ENCODE results near the gene FDXR.
"Not testable (repeated sequence)": the region's sequence is repeated elsewhere in the genome, so short reads cannot be mapped to it uniquely, and the experiment has no call there.

FDXR gene

GRCh38 chr17:74871356-74872076 is 1.3 kb downstream of the FDXR start:
- DNase-seq (ENCODE audit: low spot score in 2 of 2) (no peak), ATAC-seq (ENCODE audit: low read depth) (no peak)
- H3K4me3 Mint-ChIP-seq, result peak overlapping the region; percentile 92
- no peaks in the 10 kb centered on the region for H3K9me3 Mint-ChIP-seq
- H3K27ac Mint-ChIP-seq, result no peak overlapping the region
- H3K27me3 Mint-ChIP-seq, result no peaks in the 10 kb centered on the region
- no peaks in the 10 kb centered on the region for H3K36me3 Mint-ChIP-seq
- peaks cover 16% of the 10 kb centered on the region for H3K4me1 Mint-ChIP-seq

- peaks cover 16% of the 10 kb centered on the region for H3K4me1 Mint-ChIP-seq
- DNase-seq (ENCODE audit: low spot score in 2 of 2) (no peak), ATAC-seq (ENCODE audit: low read depth) (no peak)
These were observed 2.3 kb downstream of the FDXR start for GRCh38 chr17:74870512-74870911.

GRCh38 chr17:74870028-74870427 is 2.8 kb downstream of the FDXR start:
- not testable (repeated sequence) for ATAC-seq (ENCODE audit: low read depth)

More at GRCh38 chr17:74870512-74870911, 2.3 kb downstream of the FDXR start:
- no peaks in the 10 kb centered on the region for H3K36me3 Mint-ChIP-seq
- no peaks in the 10 kb centered on the region for H3K9me3 Mint-ChIP-seq
- H3K27ac Mint-ChIP-seq, result no peak overlapping the region
- no peak overlapping the region for H3K4me3 Mint-ChIP-seq
- H3K27me3 Mint-ChIP-seq, result no peaks in the 10 kb centered on the region

GRCh38 chr17:74868908-74869255 is 3.9 kb downstream of the FDXR start:
- Mint-ChIP-seq H3K36me3 (no peaks in the 10 kb centered on the region), H3K4me1 (peaks cover 14% of the 10 kb centered on the region), H3K9me3 (no peaks in the 10 kb centered on the region), H3K27ac (no peak overlapping the region), H3K27me3 (no peaks in the 10 kb centered on the region), H3K4me3 (no peak overlapping the region)
- no peak for ATAC-seq (ENCODE audit: low read depth)
- no peak for DNase-seq (ENCODE audit: low spot score in 2 of 2)

More at GRCh38 chr17:74870028-74870427, 2.8 kb downstream of the FDXR start:
- H3K4me1 Mint-ChIP-seq, result peaks cover 16% of the 10 kb centered on the region
- H3K36me3 Mint-ChIP-seq; H3K9me3 Mint-ChIP-seq; H3K27ac Mint-ChIP-seq; H3K4me3 Mint-ChIP-seq; DNase-seq (ENCODE audit: low spot score in 2 of 2); H3K27me3 Mint-ChIP-seq: not testable (repeated sequence)

GRCh38 chr17:74868251-74868907 is 4.4 kb downstream of the FDXR start:
- Mint-ChIP-seq H3K27ac (no peak overlapping the region), H3K36me3 (peaks cover 2% of the 10 kb centered on the region), H3K4me3 (no peak overlapping the region), H3K4me1 (peaks cover 12% of the 10 kb centered on the region), H3K9me3 (no peaks in the 10 kb centered on the region), H3K27me3 (no peaks in the 10 kb centered on the region)
- DNase-seq (ENCODE audit: low spot score in 2 of 2) (no peak), ATAC-seq (ENCODE audit: low read depth) (no peak)

- Mint-ChIP-seq H3K4me3 (no peak overlapping the region), H3K4me1 (peaks cover 6% of the 10 kb centered on the region), H3K27ac (no peak overlapping the region), H3K27me3 (peaks cover 5% of the 10 kb centered on the region), H3K36me3 (peaks cover 2% of the 10 kb centered on the region), H3K9me3 (no peaks in the 10 kb centered on the region)
- no peak for DNase-seq (ENCODE audit: low spot score in 2 of 2)
- ATAC-seq (ENCODE audit: low read depth), result no peak
These were observed 6.5 kb downstream of the FDXR start for GRCh38 chr17:74866198-74866835.

GRCh38 chr17:74865504-74866197 is 7.1 kb downstream of the FDXR start:
- DNase-seq (ENCODE audit: low spot score in 2 of 2) (no peak), ATAC-seq (ENCODE audit: low read depth) (no peak)
- H3K27me3 Mint-ChIP-seq, result peaks cover 7% of the 10 kb centered on the region
- peaks cover 2% of the 10 kb centered on the region for H3K36me3 Mint-ChIP-seq
- H3K27ac Mint-ChIP-seq, result no peak overlapping the region
- no peaks in the 10 kb centered on the region for H3K9me3 Mint-ChIP-seq
- peaks cover 5% of the 10 kb centered on the region for H3K4me1 Mint-ChIP-seq
- no peak overlapping the region for H3K4me3 Mint-ChIP-seq

GRCh38 chr17:74864866-74865395 is 7.9 kb downstream of the FDXR start:
- Mint-ChIP-seq H3K36me3 (peaks cover 2% of the 10 kb centered on the region), H3K4me3 (no peak overlapping the region), H3K27ac (no peak overlapping the region), H3K4me1 (peaks cover 5% of the 10 kb centered on the region), H3K9me3 (no peaks in the 10 kb centered on the region), H3K27me3 (peaks cover 7% of the 10 kb centered on the region)
- DNase-seq (ENCODE audit: low spot score in 2 of 2) (peak; percentile 73 to 80), ATAC-seq (ENCODE audit: low read depth) (peak; percentile 62)

GRCh38 chr17:74864297-74864865 is 8.4 kb downstream of the FDXR start:
- no peak for ATAC-seq (ENCODE audit: low read depth)
- Mint-ChIP-seq H3K36me3 (peaks cover 2% of the 10 kb centered on the region), H3K4me3 (no peak overlapping the region), H3K4me1 (peaks cover 4% of the 10 kb centered on the region), H3K27ac (no peak overlapping the region), H3K27me3 (peaks cover 7% of the 10 kb centered on the region), H3K9me3 (no peaks in the 10 kb centered on the region)
- DNase-seq (ENCODE audit: low spot score in 2 of 2), result no peak

GRCh38 chr17:74863420-74864296 is 9.1 kb downstream of the FDXR start:
- Mint-ChIP-seq H3K4me1 (peaks cover 3% of the 10 kb centered on the region), H3K36me3 (peaks cover 2% of the 10 kb centered on the region), H3K27ac (no peak overlapping the region), H3K27me3 (peaks cover 12% of the 10 kb centered on the region), H3K9me3 (no peaks in the 10 kb centered on the region), H3K4me3 (no peak overlapping the region)
- ATAC-seq (ENCODE audit: low read depth) (no peak), DNase-seq (ENCODE audit: low spot score in 2 of 2) (no peak)

GRCh38 chr17:74862919-74863318 is 9.9 kb downstream of the FDXR start:
- H3K36me3 Mint-ChIP-seq, result peaks cover 2% of the 10 kb centered on the region
- no peaks in the 10 kb centered on the region for H3K9me3 Mint-ChIP-seq
- no peak overlapping the region for H3K27ac Mint-ChIP-seq
- DNase-seq (ENCODE audit: low spot score in 2 of 2) (no peak), ATAC-seq (ENCODE audit: low read depth) (no peak)
- no peak overlapping the region for H3K4me3 Mint-ChIP-seq
- peaks cover 14% of the 10 kb centered on the region for H3K27me3 Mint-ChIP-seq
- peaks cover 3% of the 10 kb centered on the region for H3K4me1 Mint-ChIP-seq

GRCh38 chr17:74862108-74862901 is 10.5 kb downstream of the FDXR start:
- H3K4me3 Mint-ChIP-seq, result peak overlapping the region; percentile 39
- ATAC-seq (ENCODE audit: low read depth), result peak; percentile 64
- peaks cover 3% of the 10 kb centered on the region for H3K4me1 Mint-ChIP-seq
- H3K36me3 Mint-ChIP-seq, result peaks cover 2% of the 10 kb centered on the region
- H3K27me3 Mint-ChIP-seq, result peaks cover 14% of the 10 kb centered on the region
- no peaks in the 10 kb centered on the region for H3K9me3 Mint-ChIP-seq
- H3K27ac Mint-ChIP-seq, result no peak overlapping the region
- DNase-seq (ENCODE audit: low spot score in 2 of 2), result peak; percentile 69 to 83
